HepG2 (cell line): ENCODE measurements around the gene COMP. TPM values are rescaled to one million over a fixed set of nuclear protein-coding genes. Genes with fewer than 3 reads are reported as not detected.

ENCODE experiments used
- AGO2 ChIP-seq: fragments of 200-400 bp; formaldehyde crosslinking; optimal IDR thresholded peaks from 2 replicates; pipeline ENCODE3; 2017; ENCODE audit warnings: mild to moderate bottlenecking, low read depth, low read length, moderate library complexity
- ARNTL ChIP-seq: sonication (generic); formaldehyde crosslinking; IDR thresholded peaks from 2 replicates; pipeline ENCODE4 v1.4.0; 2020; ENCODE audit warnings: mild to moderate bottlenecking, missing genetic modification reagents
- CCAR2 ChIP-seq: fragments of 200-400 bp; formaldehyde crosslinking; optimal IDR thresholded peaks from 2 replicates; pipeline ENCODE3; 2018; ENCODE audit warnings: low read depth, mild to moderate bottlenecking, low read length, moderate library complexity
- CREM ChIP-seq, 2 experiments: sonication (generic) in 1 of 2; formaldehyde crosslinking in 1 of 2; IDR thresholded peaks; 2 replicates each; pipeline versions ENCODE4 v1.4.0 to v1.6.1; 2016 to 2020; ENCODE audit warnings: antibody characterized with exemption in 1 of 2, mild to moderate bottlenecking in 1 of 2, missing genetic modification reagents in 1 of 2
- HMG20A ChIP-seq: IDR thresholded peaks from 2 replicates; pipeline ENCODE4 v1.6.1; 2016; ENCODE audit warnings: borderline replicate concordance
- IRF2 ChIP-seq: IDR thresholded peaks from 2 replicates; pipeline ENCODE4 v1.6.1; 2018; ENCODE audit warnings: missing genetic modification reagents, missing compliant biosample characterization
- MLX ChIP-seq: IDR thresholded peaks from 2 replicates; pipeline ENCODE4 v1.6.1; 2016
- MXI1 ChIP-seq: IDR thresholded peaks from 3 replicates; pipeline ENCODE4 v1.6.1; 2012; ENCODE audit warnings: low read depth, low read length, inconsistent platforms, borderline replicate concordance
- NFE2 ChIP-seq: sonication (generic); formaldehyde crosslinking; IDR thresholded peaks from 2 replicates; pipeline ENCODE4 v1.4.0; 2020; ENCODE audit warnings: missing genetic modification reagents
- NFE2L2 ChIP-seq: fragments of 150-350 bp; IDR thresholded peaks from 2 replicates; pipeline ENCODE4 v1.6.1; 2014; ENCODE audit warnings: low read length
- NKX3-1 ChIP-seq: sonication (generic); formaldehyde crosslinking; IDR thresholded peaks from 2 replicates; pipeline ENCODE4 v1.5.0; 2020; ENCODE audit warnings: missing genetic modification reagents
- NRL ChIP-seq: sonication (generic); formaldehyde crosslinking; IDR thresholded peaks from 2 replicates; pipeline ENCODE4 v1.5.0; 2020; ENCODE audit warnings: missing genetic modification reagents, mild to moderate bottlenecking, moderate library complexity, borderline replicate concordance
- PPARG ChIP-seq: conservative IDR thresholded peaks from 2 replicates; pipeline ENCODE4 v1.6.1; 2016; ENCODE audit warnings: missing biosample characterization, missing genetic modification reagents
- REST ChIP-seq, 2 experiments: IDR thresholded peaks; 2 replicates each; pipeline ENCODE4 v1.6.1; 2011 to 2012; ENCODE audit warnings: low read length in 2 of 2, borderline replicate concordance in 1 of 2, low read depth in 1 of 2, mild to moderate bottlenecking in 1 of 2, moderate library complexity in 1 of 2
- SNAPC5 ChIP-seq: sonication (generic); formaldehyde crosslinking; IDR thresholded peaks from 2 replicates; pipeline ENCODE4 v1.8.1; 2023; ENCODE audit warnings: mild to moderate bottlenecking, missing genetic modification reagents, borderline replicate concordance
- TBP ChIP-seq: sonication (generic); formaldehyde crosslinking; IDR thresholded peaks from 2 replicates; pipeline ENCODE4 v1.5.0; 2020; ENCODE audit warnings: missing genetic modification reagents
- ZBTB42 ChIP-seq: sonication (generic); formaldehyde crosslinking; IDR thresholded peaks from 2 replicates; pipeline ENCODE4 v1.5.0; 2020; ENCODE audit warnings: mild to moderate bottlenecking, missing genetic modification reagents
- ZMAT3 ChIP-seq: sonication (generic); formaldehyde crosslinking; conservative IDR thresholded peaks from 2 replicates; pipeline ENCODE4 v1.7.0; 2021; ENCODE audit warnings: missing genetic modification reagents
- ZNF451 ChIP-seq: sonication (generic); formaldehyde crosslinking; IDR thresholded peaks from 2 replicates; pipeline ENCODE4 v1.5.0; 2020; ENCODE audit warnings: mild to moderate bottlenecking, missing genetic modification reagents
- ZNF788 ChIP-seq: sonication (generic); formaldehyde crosslinking; IDR thresholded peaks from 2 replicates; pipeline ENCODE4 v1.5.0; 2020; ENCODE audit warnings: mild to moderate bottlenecking, missing genetic modification reagents, borderline replicate concordance
- polyA plus RNA-seq, 8 experiments: library from polyadenylated mRNA; depleted of rRNA in 3 of 8; stranded (reverse) in 7 of 8; unstranded in 1 of 8; fragments of >200 nt; fragmentation: Illumina TruSeq in 4 of 8; extraction: Trizol in 4 of 8; gene quantifications; 2 replicates each; pipeline versions ENCODE4 v1.2.1 to v1.2.3, GENCODE V29; 2011 to 2016; ENCODE audit warnings: low read depth in 4 of 8, missing spikeins in 1 of 8, mixed read lengths in 1 of 8; ENCODE audit not compliant: insufficient read depth in 1 of 8
- total RNA-seq, 5 experiments: library from RNA; depleted of rRNA; stranded (reverse); fragments of >200 nt; fragmentation: Illumina TruSeq; extraction: Trizol; gene quantifications; 2 replicates each; pipeline ENCODE4 v1.2.3, GENCODE V29; 2016; ENCODE audit warnings: low read depth in 1 of 5
- TF ChIP-seq, protein P1 (sequence below): sonication (generic); formaldehyde crosslinking; IDR thresholded peaks from 2 replicates; pipeline ENCODE4 v1.8.1; 2023; ENCODE audit warnings: missing genetic modification reagents, mild to moderate bottlenecking, borderline replicate concordance
- TF ChIP-seq, protein P2 (sequence below): sonication (generic); formaldehyde crosslinking; IDR thresholded peaks from 2 replicates; pipeline ENCODE4; 2020; ENCODE audit warnings: missing genetic modification reagents, mild to moderate bottlenecking, borderline replicate concordance

The COMP gene
- total and polyA plus RNA-seq, 2 of the 13 experiments (the other 11 are each of a cell fraction or from before 2014, with no cell fraction given), result 0.04 to 0.13 TPM

- TF ChIP-seq REST (IDR thresholded peaks at IDR 0.05; ENCODE audit: borderline replicate concordance in 1 of 2, low read depth in 1 of 2, low read length in 2 of 2) (no peak; a peak in 1 of 4 replicates), ZNF788 (CRISPR knock-in tag) (no peak), ARNTL (CRISPR knock-in tag) (0 out of 2 replicates have a peak, but pooled peaks have one; percentile 18), CREM (IDR thresholded peaks at IDR 0.05) (no peak), CREM (CRISPR knock-in tag; IDR thresholded peaks at IDR 0.05) (no peak), IRF2 (CRISPR knock-in tag) (no peak; the same call in 1 of the 2 replicates), AGO2 (no peak), NRL (CRISPR knock-in tag) (peak; percentile 84), SNAPC5 (no peak), TBP (no peak), MLX (CRISPR knock-in tag) (no peak; the same call in 1 of the 2 replicates), ZMAT3 (CRISPR knock-in tag) (peak; percentile 70; the same call in 1 of the 2 replicates), PPARG (CRISPR knock-in tag) (0 out of 2 replicates have a peak, but pooled peaks have one; percentile 19), HMG20A (CRISPR knock-in tag) (no peak), MXI1 (no peak; the same call in 2 of the 3 replicates), NKX3-1 (no peak), NFE2L2 (no peak), ZBTB42 (no peak), CCAR2 (no peak), NFE2 (CRISPR knock-in tag) (no peak), ZNF451 (CRISPR knock-in tag) (no peak; the same call in 1 of the 2 replicates)
- TF ChIP-seq, protein P1, sequence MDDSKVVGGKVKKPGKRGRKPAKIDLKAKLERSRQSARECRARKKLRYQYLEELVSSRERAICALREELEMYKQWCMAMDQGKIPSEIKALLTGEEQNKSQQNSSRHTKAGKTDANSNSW, result no peak
- TF ChIP-seq, protein P2, sequence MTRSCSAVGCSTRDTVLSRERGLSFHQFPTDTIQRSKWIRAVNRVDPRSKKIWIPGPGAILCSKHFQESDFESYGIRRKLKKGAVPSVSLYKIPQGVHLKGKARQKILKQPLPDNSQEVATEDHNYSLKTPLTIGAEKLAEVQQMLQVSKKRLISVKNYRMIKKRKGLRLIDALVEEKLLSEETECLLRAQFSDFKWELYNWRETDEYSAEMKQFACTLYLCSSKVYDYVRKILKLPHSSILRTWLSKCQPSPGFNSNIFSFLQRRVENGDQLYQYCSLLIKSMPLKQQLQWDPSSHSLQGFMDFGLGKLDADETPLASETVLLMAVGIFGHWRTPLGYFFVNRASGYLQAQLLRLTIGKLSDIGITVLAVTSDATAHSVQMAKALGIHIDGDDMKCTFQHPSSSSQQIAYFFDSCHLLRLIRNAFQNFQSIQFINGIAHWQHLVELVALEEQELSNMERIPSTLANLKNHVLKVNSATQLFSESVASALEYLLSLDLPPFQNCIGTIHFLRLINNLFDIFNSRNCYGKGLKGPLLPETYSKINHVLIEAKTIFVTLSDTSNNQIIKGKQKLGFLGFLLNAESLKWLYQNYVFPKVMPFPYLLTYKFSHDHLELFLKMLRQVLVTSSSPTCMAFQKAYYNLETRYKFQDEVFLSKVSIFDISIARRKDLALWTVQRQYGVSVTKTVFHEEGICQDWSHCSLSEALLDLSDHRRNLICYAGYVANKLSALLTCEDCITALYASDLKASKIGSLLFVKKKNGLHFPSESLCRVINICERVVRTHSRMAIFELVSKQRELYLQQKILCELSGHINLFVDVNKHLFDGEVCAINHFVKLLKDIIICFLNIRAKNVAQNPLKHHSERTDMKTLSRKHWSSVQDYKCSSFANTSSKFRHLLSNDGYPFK (CRISPR knock-in tag), result no peak
Measured at GRCh38 chr19:18741124-18742121, 49.7 kb downstream of the COMP start (continued).
